ENCODE data around the gene DDX10. TPM values are rescaled to one million over a fixed set of nuclear protein-coding genes. Genes with fewer than 3 reads are reported as not detected.

The DDX10 gene
- polyA plus RNA-seq, 1 experiment = 11.0 TPM

GRCh38 chr11:108895579-108896480 lies 231.0 kb downstream of the DDX10 start:
- Histone ChIP-seq H3K27me3 (ENCODE audit: control insufficient read depth, insufficient read depth, low read length) (no peaks in the 10 kb centered on the region), H3K4me3 (ENCODE audit: low read depth, low read length) (no peak overlapping the region), H3K36me3 (ENCODE audit: control insufficient read depth, insufficient read depth, low read length) (no peaks in the 10 kb centered on the region)
- no peak for DNase-seq (ENCODE audit: low read depth)
- CTCF ChIA-PET = no interaction called here
- TF ChIP-seq, protein P1, sequence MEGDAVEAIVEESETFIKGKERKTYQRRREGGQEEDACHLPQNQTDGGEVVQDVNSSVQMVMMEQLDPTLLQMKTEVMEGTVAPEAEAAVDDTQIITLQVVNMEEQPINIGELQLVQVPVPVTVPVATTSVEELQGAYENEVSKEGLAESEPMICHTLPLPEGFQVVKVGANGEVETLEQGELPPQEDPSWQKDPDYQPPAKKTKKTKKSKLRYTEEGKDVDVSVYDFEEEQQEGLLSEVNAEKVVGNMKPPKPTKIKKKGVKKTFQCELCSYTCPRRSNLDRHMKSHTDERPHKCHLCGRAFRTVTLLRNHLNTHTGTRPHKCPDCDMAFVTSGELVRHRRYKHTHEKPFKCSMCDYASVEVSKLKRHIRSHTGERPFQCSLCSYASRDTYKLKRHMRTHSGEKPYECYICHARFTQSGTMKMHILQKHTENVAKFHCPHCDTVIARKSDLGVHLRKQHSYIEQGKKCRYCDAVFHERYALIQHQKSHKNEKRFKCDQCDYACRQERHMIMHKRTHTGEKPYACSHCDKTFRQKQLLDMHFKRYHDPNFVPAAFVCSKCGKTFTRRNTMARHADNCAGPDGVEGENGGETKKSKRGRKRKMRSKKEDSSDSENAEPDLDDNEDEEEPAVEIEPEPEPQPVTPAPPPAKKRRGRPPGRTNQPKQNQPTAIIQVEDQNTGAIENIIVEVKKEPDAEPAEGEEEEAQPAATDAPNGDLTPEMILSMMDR (IDR thresholded peaks at IDR 0.05; ENCODE audit: insufficient read depth, low read depth, low read length) = no peak
- POLR2A ChIA-PET = no interaction called here

DNA sequence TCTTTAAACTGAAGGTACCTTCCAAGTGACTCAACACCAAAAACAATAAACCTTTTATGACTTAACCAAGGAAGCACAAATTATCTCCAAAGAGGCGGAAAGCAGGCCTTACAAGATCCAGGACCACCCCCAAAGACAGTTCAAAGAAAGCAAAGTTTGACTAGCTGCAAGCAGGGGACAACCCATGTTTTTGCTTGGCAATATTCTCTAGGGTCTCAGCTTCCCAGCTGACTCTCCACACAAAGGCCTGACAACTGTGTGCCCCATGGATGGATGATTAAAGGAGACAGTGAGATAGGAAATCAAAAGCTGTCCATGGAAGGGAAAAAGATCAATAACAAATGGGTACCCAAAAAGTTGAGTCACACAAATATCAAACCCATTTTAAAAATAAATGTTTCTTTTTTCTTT lies 232.2 kb downstream of the DDX10 start:
- H3K4me3 ChIP-seq (ENCODE audit: low read depth, low read length) = no peak overlapping the region
- CTCF ChIA-PET = interaction anchor here (0.5 kb wide), 1 partner anchor 18 kb away, joined by 3 read pairs; no protein-coding TSS in a partner anchor
- DNase-seq (ENCODE audit: low read depth) = no peak
- TF ChIP-seq, protein P1 (IDR thresholded peaks at IDR 0.05; ENCODE audit: insufficient read depth, low read depth, low read length) = no peak
- POLR2A ChIA-PET = no interaction called here
- H3K27me3 ChIP-seq (ENCODE audit: control insufficient read depth, insufficient read depth, low read length) = no peaks in the 10 kb centered on the region
- H3K36me3 ChIP-seq (ENCODE audit: control insufficient read depth, insufficient read depth, low read length) = no peaks in the 10 kb centered on the region

- ChIA-PET CTCF (no interaction called here), POLR2A (no interaction called here)
Measured at GRCh38 chr11:108897916-108898315, 233.0 kb downstream of the DDX10 start.

GRCh38 chr11:108901359-108901758 lies 236.5 kb downstream of the DDX10 start:
- ChIA-PET CTCF (no interaction called here), POLR2A (no interaction called here)
- TF ChIP-seq, protein P1 (IDR thresholded peaks at IDR 0.05; ENCODE audit: insufficient read depth, low read depth, low read length) = no peak
- H3K36me3 ChIP-seq (ENCODE audit: control insufficient read depth, insufficient read depth, low read length) = no peaks in the 10 kb centered on the region
- H3K27me3 ChIP-seq (ENCODE audit: control insufficient read depth, insufficient read depth, low read length) = no peaks in the 10 kb centered on the region
- H3K4me3 ChIP-seq (ENCODE audit: low read depth, low read length) = no peak overlapping the region
- no peak for DNase-seq (ENCODE audit: low read depth)

More at GRCh38 chr11:108897916-108898315, 233.0 kb downstream of the DDX10 start:
- Histone ChIP-seq H3K27me3 (ENCODE audit: control insufficient read depth, insufficient read depth, low read length) (no peaks in the 10 kb centered on the region), H3K36me3 (ENCODE audit: control insufficient read depth, insufficient read depth, low read length) (no peaks in the 10 kb centered on the region), H3K4me3 (ENCODE audit: low read depth, low read length) (no peak overlapping the region)
- TF ChIP-seq, protein P1 (IDR thresholded peaks at IDR 0.05; ENCODE audit: insufficient read depth, low read depth, low read length) = no peak
- no peak for DNase-seq (ENCODE audit: low read depth)

GRCh38 chr11:108902027-108902469 lies 237.2 kb downstream of the DDX10 start:
- H3K27me3 ChIP-seq (ENCODE audit: control insufficient read depth, insufficient read depth, low read length) = no peaks in the 10 kb centered on the region
- H3K4me3 ChIP-seq (ENCODE audit: low read depth, low read length) = no peak overlapping the region
- CTCF ChIA-PET = no interaction called here
- TF ChIP-seq, protein P1 (IDR thresholded peaks at IDR 0.05; ENCODE audit: insufficient read depth, low read depth, low read length) = no peak
- POLR2A ChIA-PET = no interaction called here
- H3K36me3 ChIP-seq (ENCODE audit: control insufficient read depth, insufficient read depth, low read length) = no peaks in the 10 kb centered on the region
- no peak for DNase-seq (ENCODE audit: low read depth)
